ENCODE results near the gene GJD3. TPM values are rescaled to one million over a fixed set of nuclear protein-coding genes. Genes with fewer than 3 reads are reported as not detected.

The GJD3 gene
- total RNA-seq, 2 donors from 2014 or later = not detected

- Mint-ChIP-seq H3K4me3 (peak overlapping the region; percentile 61), H3K36me3 (ENCODE audit: low read depth) (no peaks in the 10 kb centered on the region), H3K9me3 (no peaks in the 10 kb centered on the region), H3K4me1 (peaks cover 8% of the 10 kb centered on the region), H3K27ac (no peak overlapping the region), H3K27me3 (ENCODE audit: insufficient read depth) (peaks cover 49% of the 10 kb centered on the region)
- Histone ChIP-seq H3K36me3 (ENCODE audit: control insufficient read depth, insufficient read depth, low read length) (no peaks in the 10 kb centered on the region), H3K9ac (ENCODE audit: extremely low read depth, low read length, poor library complexity, severe bottlenecking) (no peak overlapping the region), H3K27me3 (ENCODE audit: control insufficient read depth, insufficient read depth, low read length, poor library complexity, severe bottlenecking) (peaks cover 15% of the 10 kb centered on the region), H3K4me3 (ENCODE audit: low read length) (peak overlapping the region; percentile 68), H3K9me3 (ENCODE audit: control insufficient read depth, low read length) (no peaks in the 10 kb centered on the region), H3K4me1 (ENCODE audit: control insufficient read depth, insufficient read depth, low read length) (no peaks in the 10 kb centered on the region), H3K27ac (ENCODE audit: low read depth, low read length) (no peak overlapping the region)
- WGBS, 2 experiments (ENCODE audit: insufficient coverage in 1 of 2, insufficient read length in 1 of 2) = 1 to 3% methylated on average over 60 to 91 of the region's 91 CpGs
- TF ChIP-seq, protein P1, sequence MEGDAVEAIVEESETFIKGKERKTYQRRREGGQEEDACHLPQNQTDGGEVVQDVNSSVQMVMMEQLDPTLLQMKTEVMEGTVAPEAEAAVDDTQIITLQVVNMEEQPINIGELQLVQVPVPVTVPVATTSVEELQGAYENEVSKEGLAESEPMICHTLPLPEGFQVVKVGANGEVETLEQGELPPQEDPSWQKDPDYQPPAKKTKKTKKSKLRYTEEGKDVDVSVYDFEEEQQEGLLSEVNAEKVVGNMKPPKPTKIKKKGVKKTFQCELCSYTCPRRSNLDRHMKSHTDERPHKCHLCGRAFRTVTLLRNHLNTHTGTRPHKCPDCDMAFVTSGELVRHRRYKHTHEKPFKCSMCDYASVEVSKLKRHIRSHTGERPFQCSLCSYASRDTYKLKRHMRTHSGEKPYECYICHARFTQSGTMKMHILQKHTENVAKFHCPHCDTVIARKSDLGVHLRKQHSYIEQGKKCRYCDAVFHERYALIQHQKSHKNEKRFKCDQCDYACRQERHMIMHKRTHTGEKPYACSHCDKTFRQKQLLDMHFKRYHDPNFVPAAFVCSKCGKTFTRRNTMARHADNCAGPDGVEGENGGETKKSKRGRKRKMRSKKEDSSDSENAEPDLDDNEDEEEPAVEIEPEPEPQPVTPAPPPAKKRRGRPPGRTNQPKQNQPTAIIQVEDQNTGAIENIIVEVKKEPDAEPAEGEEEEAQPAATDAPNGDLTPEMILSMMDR (conservative IDR thresholded peaks at IDR 0.05) = no peak
- peak; percentile 79 for DNase-seq
Measured at GRCh38 chr17:40363111-40363827, 1.3 kb downstream of the GJD3 start.

GRCh38 chr17:40362696-40363110 lies 1.8 kb downstream of the GJD3 start:
- no peak overlapping the region for H3K9ac ChIP-seq (ENCODE audit: extremely low read depth, low read length, poor library complexity, severe bottlenecking)

GRCh38 chr17:40361925-40362695 lies 2.4 kb downstream of the GJD3 start:
- peak overlapping the region; percentile 61 for H3K4me3 Mint-ChIP-seq
- H3K27ac ChIP-seq (ENCODE audit: low read depth, low read length) = no peak overlapping the region
- 80 to 94% methylated on average over 14 to 23 of the region's 24 CpGs for WGBS, 2 experiments (ENCODE audit: insufficient coverage in 1 of 2, insufficient read length in 1 of 2)
- no peak overlapping the region for H3K27ac Mint-ChIP-seq
- H3K27me3 ChIP-seq (ENCODE audit: control insufficient read depth, insufficient read depth, low read length, poor library complexity, severe bottlenecking) = peaks cover 15% of the 10 kb centered on the region
- H3K36me3 ChIP-seq (ENCODE audit: control insufficient read depth, insufficient read depth, low read length) = no peaks in the 10 kb centered on the region
- peaks cover 8% of the 10 kb centered on the region for H3K4me1 Mint-ChIP-seq
- no peak overlapping the region for H3K9ac ChIP-seq (ENCODE audit: extremely low read depth, low read length, poor library complexity, severe bottlenecking)
- peaks cover 49% of the 10 kb centered on the region for H3K27me3 Mint-ChIP-seq (ENCODE audit: insufficient read depth)
- DNase-seq = peak; percentile 57
- no peaks in the 10 kb centered on the region for H3K4me1 ChIP-seq (ENCODE audit: control insufficient read depth, insufficient read depth, low read length)
- TF ChIP-seq, protein P1 (conservative IDR thresholded peaks at IDR 0.05) = no peak
- H3K4me3 ChIP-seq (ENCODE audit: low read length) = peak overlapping the region; percentile 68
- H3K9me3 Mint-ChIP-seq = no peaks in the 10 kb centered on the region
- no peaks in the 10 kb centered on the region for H3K36me3 Mint-ChIP-seq (ENCODE audit: low read depth)
- no peaks in the 10 kb centered on the region for H3K9me3 ChIP-seq (ENCODE audit: control insufficient read depth, low read length)

More at GRCh38 chr17:40362696-40363110, 1.8 kb downstream of the GJD3 start:
- peaks cover 15% of the 10 kb centered on the region for H3K27me3 ChIP-seq (ENCODE audit: control insufficient read depth, insufficient read depth, low read length, poor library complexity, severe bottlenecking)
- H3K36me3 ChIP-seq (ENCODE audit: control insufficient read depth, insufficient read depth, low read length) = no peaks in the 10 kb centered on the region
- peak; percentile 98 for DNase-seq
- H3K27me3 Mint-ChIP-seq (ENCODE audit: insufficient read depth) = peaks cover 49% of the 10 kb centered on the region
- H3K4me3 Mint-ChIP-seq = peak overlapping the region; percentile 61
- H3K36me3 Mint-ChIP-seq (ENCODE audit: low read depth) = no peaks in the 10 kb centered on the region
- H3K4me1 ChIP-seq (ENCODE audit: control insufficient read depth, insufficient read depth, low read length) = no peaks in the 10 kb centered on the region
- H3K9me3 Mint-ChIP-seq = no peaks in the 10 kb centered on the region
- 0 to 1% methylated on average over 18 to 58 of the region's 58 CpGs for WGBS, 2 experiments (ENCODE audit: insufficient coverage in 1 of 2, insufficient read length in 1 of 2)
- TF ChIP-seq, protein P1 (conservative IDR thresholded peaks at IDR 0.05) = peak; percentile 89
- peaks cover 8% of the 10 kb centered on the region for H3K4me1 Mint-ChIP-seq
- H3K27ac Mint-ChIP-seq = no peak overlapping the region
- H3K9me3 ChIP-seq (ENCODE audit: control insufficient read depth, low read length) = no peaks in the 10 kb centered on the region
- peak overlapping the region; percentile 68 for H3K4me3 ChIP-seq (ENCODE audit: low read length)
- H3K27ac ChIP-seq (ENCODE audit: low read depth, low read length) = no peak overlapping the region
